HG03439 (cell line): Measurements from ENCODE around the gene ZCCHC2.

Experiments used
- ATAC-seq: cut with Tn5 transposase; IDR thresholded peaks from one replicate; pipeline ENCODE4 v1.9.1; 2021; ENCODE audit warnings: mild to moderate bottlenecking, moderate library complexity; ENCODE audit not compliant: unreplicated experiment

ZCCHC2 gene

DNA sequence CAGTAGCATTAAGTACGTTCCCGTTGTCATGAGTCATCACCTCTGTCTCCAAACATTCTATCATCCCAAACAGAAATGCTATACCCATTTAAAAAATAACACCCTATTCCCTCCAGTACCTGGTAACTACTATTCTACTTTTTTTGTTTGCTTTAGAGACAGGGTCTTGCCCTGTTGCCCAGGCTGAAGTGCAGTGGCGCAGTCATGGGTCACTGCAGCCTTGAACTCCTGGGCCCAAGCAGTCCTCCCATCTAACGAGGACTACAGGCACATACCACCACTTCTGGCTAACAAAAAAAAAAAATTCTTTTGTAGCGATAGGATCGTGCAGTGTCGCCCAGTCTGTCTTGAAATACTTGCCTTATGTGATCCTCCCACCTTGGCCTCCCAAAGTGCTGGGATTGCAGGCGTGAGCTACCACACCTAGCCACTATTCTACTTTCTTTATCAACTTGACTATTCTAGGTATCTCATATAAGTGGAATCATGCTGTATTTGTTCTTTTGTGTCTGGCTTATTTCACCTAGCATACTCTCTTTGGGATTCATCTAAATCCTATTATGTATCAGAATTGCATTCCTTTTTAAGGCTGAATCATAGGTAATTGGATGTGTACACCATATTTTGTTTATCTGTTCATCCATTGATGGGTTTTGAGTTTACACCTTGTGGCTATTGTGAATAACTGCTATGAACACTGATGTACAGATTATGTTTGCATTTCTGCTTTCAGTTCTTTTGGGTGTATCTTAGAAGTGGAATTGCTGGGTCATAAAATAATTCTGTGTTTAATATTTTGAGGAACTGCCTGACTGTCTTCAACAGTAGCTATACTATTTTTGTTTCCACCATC is 14.4 kb downstream of the ZCCHC2 start:
- no peak for ATAC-seq

DNA sequence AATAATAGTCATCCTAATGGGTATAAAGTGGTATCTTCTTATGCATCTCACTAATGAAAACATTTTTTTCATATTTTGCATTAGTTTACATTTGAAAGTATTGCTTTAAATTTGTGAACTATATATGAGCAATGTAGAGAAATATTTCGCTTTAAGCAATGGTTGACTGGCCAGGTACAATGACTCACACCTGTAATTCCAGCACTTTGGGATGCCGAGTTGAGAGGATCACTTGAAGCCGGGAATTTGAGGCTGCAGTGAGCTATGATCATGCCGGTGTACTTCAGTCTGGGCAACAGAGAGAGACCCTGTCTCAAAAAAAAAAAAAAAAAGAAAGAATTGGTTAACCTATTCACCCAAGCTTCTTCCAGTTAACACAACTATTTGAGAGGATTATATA is 15.1 kb downstream of the ZCCHC2 start:
- ATAC-seq = no peak

DNA sequence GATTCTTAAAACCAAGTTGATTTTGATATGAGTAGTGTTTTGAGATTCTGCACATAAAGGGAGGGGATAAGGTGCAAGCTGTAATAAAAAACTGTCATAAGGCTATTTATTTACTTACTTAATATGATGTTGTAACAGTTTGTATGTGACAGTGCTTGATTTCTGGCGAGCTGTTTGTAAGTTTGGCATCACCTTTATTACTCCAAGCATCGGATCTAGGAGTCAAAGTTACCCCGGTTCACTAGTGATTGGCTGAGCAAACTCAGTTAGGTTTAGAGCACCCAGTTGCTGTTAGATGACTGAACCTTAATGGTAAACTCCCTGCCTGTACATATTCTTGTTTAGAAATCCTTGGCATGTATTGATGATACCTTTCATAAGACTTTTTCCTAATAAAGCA is 16.1 kb downstream of the ZCCHC2 start:
- no peak for ATAC-seq

DNA sequence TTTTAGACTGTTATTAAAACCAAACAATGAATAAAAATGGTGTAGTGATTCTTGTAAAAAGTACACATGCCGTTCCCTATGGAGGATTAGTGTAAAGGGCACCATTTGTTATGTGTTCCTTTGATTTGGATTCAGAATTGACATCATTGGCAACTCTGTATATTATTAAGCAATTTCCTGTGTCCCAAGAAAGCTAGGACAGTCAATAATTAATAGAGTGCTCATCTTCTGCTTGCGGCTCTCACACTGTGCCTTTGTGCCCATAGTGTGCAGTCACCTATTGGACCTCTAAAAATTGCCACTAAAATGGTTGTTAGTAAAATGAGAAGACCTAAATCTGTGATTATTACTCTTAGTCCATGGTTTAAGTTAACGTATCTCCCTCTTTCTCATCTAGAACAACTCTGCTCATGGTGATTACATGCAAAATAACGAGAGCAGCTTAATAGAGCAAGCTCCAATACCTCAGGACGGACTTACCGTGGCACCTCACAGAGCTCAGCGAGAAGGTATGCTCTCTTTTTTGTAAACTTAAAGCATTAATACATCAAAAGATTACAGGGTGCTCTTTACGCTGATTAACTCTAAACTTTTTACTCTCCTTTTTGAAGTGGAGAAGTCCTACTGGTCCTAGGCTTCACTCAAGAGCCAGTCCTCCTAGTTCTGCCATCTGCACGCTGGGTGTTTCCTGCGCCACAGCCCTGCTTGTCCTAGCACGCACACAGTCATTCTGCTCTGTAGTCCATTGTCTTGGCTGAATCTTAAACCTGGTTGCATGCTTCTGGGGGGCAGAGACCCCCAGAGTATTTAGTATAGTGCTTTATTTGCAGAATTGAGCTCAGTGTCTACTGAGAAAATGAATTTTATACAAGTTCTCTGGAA is 16.7 kb downstream of the ZCCHC2 start:
- no peak for ATAC-seq

DNA sequence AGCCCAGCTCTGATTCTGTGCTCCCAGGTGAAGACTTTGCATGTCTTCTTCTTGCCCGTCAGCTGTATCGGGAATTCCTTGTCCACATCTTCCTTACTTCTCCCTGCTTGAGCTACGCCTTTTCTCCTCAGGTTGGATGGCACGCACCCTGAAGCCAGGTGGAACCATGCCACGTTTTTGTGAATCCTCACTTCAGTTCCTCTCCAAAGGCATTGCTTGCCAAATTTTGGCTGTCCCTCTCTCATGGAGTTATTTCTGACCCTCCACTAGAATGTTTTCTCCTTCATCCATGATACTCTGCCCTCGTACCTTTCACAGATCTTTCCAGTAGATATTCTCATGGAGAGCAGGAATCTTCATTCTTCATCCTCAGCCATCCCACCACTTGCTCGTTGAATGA is 20.2 kb downstream of the ZCCHC2 start:
- ATAC-seq = no peak

DNA sequence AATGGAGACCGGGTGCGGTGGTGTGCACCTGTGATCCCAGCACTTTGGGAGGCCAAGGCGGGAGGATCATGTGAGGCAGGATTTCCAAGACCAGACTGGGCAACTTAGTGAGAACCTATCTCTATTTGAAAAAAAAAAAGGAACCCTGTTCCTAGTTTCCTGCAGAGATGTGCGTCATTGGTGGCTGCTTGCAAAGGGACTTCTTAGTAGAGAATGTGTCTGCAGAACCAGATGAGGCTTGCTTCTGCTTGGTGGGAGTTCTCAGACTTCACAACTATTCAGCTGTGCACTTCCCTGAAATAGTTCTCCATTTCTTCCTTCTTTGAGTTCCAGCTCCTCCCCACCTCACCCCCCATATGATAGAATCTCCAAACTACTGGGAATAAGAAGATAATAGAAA is 22.3 kb downstream of the ZCCHC2 start:
- ATAC-seq = no peak

DNA sequence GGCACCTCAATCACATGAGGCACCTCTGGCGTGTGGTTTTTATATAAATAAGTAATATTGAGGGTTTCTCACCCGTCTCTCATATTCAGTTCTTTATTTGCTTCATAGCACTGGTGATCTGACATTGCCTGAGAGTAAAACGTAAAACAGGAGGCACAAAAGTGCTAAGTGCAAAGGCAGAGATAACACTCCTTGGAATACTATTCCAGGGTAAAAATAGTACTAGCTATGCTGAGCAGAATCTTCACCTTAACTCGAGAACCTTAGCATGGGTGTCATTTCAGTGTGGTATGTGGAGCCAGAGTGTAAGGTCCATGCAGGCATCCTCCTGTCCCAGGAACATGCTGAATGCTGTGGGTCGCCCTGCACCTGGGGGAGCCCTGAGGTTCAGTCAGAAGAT is 26.9 kb downstream of the ZCCHC2 start:
- no peak for ATAC-seq

DNA sequence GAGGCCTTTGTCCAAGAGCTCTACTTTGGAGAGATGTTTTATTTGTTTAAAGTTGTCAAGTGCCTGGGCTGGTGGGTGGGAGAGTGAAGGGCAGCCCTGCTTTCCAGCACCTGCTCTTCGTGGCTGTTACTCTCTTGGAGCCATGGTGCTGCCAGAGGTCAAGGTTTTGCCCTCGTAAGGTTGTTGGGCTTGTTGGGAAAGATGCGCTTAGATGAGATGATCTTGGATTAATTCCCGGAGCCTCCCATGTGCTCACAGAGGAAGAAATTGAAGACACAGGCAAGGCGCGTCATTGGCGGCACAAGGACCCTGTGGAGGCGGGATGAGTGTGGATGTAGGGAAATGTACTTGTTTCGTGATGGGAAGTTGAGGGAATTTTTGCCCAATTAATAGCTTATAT is 27.9 kb downstream of the ZCCHC2 start:
- no peak for ATAC-seq

DNA sequence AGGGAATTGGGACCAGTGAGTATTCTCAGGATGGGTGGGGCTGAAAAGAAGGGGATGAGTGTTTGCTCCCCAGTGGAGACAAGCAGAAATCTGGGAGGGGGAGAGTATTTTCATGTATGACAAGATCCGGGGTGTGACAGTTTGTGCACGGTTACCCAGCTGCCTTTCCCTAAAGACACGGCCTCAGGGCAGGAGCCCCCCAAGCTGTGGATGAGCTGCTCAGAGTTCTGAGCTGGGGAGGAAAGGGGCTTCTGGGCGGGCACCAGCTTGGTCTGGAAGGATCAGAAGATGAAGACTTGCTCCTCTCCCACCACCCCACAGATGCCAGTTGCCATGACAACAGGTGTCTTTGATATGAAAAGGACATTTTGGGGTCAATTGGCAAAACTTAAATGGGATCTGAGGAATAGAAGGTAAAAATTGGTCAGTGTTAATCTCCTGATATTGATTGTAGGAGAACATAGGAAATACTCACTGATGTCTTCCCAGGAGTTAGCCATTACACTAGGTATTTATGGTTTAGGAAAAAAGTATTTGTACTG is 29.2 kb downstream of the ZCCHC2 start:
- ATAC-seq = no peak

DNA sequence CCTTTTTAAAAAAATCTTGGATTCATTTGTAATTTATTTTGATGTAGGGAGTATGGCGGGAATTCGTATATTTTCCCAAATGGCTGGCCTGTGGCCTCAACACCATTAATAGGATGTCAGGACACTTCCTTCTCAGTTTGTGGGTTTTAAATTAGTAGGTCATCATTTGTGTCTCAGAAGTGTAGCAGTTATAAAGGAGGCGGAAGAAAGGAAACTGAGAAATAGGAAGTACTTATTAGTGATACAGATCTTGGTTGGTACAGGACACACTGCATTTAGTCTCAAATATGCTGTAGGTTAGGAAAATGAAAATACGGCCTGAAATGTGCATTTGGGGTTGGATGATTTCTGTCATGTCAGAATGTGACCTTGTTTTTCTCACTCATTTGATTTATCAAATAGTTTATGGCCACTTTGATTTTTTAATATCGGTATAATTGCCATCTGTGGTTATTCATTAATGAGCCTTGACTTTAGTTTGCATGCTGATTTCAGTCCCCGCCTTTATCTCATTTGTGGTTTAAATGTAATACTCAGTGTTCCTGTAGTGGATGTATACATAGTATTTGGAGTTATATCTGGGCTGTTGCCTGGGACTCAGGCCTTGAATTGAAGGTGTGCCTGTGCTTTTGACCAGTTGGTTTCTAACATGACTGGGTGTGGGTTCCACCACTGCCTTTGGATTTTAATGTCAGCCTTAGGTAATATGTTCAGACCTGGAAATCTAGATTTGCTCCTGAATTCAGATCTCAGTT is 31.4 kb downstream of the ZCCHC2 start:
- ATAC-seq = no peak

DNA sequence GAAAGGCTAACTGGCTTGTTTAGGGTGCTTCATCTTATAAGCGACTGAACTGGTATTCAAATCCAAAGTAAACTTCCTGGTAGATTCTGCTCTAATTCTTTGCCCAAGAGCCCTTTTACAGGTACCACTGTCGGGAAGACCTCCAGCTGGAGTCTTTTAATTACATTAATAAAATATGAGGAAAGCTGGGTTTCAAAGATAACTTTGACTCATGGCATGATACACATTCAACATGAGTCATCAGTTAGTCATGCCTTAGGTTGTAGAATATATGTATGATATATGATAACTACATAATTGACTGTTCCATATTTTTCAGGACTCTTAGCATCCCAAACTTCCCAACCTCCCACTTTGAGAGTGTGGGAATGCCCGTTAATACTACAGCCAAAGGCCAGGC is 32.3 kb downstream of the ZCCHC2 start:
- ATAC-seq = no peak

DNA sequence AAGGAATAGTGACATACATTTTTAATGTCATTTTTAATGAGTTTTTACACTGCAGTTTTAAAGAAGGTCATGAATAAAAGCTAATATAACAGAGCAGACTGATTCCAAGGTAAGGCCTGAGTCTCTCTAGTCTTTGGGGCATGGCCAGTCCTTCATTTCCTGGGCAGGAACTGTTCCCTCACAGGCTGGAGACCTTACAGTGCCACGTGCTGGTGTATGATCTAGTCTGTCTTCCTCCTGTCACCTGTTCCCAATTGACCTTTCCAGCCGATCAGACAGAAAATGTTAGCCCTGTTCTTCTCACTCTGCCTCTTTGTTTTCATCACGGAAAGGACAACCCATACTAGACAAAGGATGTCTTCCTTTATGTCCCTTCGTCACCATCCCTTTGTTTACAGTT is 33.6 kb downstream of the ZCCHC2 start:
- no peak for ATAC-seq

DNA sequence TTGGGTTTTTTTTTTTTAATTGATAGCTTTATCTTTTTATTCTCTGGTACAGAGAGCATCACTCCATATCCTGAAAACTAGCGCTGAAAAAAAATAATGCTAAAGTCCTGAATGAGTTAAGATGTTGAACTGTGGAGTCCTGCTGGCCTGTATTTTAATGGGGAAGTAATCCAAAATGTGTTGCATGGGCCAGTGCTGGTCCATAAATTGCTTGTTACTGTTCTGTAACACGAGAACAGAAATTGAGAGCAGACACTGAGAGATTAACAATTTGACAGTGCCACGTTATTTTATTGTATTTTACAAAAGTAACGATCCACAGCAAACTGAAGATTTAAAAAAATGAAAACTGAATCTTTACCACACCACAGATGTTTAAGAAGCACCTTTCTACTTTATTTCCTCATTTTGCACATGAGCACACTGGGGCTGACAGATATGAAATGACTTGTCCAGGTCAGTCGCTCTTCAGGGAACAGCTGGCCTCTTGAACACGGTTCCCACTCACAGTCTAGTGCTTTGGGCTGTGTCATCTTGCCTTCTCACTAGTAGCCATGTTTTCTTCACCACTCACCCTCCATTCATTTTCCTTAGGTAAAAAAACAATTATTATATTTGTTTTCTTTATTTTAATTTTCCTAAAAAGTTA is 35.3 kb downstream of the ZCCHC2 start:
- no peak for ATAC-seq

DNA sequence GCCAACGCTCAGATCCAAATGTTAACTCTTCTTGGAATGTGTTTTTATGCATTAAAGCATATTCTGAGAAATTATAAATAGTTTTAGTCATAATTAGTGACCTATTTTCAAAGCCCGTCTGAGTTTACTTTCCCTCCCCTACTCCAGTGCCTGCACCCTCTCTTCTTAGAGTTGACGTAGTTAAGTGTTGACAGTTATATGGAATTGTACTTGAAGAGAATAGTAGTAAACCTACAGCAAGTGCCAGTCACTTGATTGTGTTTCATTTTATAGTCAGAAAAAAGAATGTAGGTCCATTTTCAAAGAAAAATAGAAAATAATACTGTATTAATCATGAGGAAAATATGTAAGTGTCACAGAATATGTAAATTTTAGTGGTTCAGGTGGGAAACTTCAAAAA is 41.2 kb downstream of the ZCCHC2 start:
- no peak for ATAC-seq

DNA sequence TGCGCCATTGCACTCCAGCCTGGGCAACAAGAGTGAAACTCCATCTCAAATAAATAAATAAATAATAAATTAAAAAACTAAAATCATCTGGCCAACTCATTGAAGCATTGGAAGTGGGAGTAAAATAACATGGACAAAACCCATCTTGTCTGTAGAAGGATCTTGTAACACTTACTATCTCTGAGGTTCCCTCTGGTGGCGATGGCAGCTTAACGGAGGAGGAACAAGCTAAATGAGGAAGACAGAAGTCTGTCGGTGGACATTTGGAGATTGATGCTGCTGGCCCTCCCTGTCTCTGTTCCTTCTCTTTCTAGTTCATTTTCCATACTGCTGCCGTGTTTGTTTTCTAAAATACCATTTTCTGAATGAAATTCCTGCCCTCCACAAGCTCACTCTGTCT is 43.4 kb downstream of the ZCCHC2 start:
- no peak for ATAC-seq

DNA sequence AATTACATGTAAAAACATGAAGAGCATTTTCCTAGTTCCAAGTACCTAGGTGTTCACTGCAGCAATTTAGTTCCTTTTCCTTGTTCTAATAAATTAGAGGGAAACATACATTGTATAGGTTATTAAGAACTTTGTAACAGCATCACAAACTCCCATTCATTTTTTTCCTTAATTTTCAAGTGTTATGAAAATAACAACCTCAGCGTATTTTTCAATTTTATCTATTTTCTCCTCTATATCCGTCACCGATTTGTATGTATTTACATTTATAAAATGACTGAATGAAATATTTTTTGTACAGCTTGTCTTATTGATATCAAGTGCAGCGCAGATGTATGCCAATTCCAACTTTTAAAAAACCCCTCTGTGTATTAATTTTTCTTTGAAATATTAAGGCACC is 44.0 kb downstream of the ZCCHC2 start:
- no peak for ATAC-seq

DNA sequence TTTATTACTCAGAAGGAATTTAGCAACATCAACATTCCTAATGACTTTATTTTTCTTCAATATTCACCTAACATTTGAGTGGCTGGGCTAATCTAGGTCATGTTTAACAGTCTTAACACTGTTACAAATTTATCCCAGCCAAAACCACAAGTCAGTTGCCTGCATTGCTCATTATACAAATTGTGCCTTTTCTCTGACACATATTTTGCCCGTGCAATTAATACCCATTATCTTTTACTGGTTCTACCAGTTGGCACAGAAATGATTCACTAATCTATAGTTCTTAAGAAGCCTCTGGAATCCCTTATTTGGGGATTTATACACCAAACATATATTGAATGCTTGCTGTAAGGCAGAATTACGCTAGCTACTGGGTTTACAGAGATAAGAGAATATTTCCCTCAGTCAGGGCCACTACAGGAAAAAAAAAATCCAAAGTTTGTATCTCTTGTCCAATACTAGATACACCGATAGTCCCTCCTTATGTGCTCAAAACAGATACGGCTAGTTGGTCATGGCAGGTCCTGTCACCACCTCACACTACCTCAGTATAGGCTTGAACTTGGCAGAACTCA is 46.3 kb downstream of the ZCCHC2 start:
- no peak for ATAC-seq

DNA sequence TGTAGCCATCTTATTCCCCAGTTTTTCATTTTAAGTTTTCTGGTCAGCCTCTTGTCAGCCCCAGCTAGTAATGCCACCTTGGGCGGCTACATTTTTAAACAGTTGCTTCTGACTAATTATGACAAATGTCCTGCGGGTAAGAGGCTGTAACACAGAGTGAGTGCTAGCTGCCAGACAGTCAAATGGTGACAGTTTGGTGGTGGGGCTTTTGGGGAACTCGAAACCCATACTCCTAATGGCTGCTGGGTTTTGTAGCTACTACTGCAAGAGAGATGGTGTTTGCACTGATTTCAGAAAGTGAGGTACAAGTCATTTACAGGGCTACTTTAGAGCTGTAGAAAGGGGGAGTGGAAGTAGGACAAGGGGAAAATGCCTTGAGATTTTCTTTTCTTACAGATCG is 48.2 kb downstream of the ZCCHC2 start:
- no peak for ATAC-seq

DNA sequence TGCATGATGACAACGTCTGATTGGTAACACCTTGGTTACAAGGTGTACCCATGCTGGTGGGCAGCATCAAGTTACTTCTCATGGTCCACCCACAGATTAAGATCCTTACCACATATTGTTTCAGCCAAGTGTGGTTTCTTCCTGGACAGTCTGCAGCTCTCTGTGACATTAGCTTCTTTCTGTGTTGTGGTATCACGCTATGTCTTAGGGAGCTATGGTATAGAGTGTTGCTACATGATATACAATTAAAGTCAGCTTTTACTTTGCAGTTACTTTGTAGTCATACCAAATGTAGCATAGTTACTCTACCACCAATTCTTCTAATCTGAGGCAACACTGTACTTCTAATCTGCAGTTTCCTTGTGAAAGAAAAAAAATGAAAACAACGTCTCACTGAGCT is 48.8 kb downstream of the ZCCHC2 start:
- ATAC-seq = no peak

DNA sequence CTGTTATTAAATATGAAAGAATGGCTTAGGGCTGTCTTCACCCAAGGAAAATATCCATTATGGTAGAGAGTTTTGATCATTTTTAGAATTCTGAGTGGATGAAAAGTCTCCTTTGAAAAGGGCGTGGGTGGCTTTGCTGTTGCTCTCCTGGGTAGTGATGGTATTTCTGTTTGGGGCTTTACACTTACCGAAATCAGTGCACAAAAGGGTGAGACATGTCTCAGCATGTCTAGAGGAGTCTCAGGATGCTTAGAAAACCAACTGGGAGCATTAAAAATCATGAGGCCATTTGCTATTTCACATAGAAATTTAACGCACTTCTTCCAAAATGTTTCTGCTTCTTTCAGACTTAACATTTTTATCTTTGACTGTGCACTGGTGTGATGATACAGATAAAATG is 49.6 kb downstream of the ZCCHC2 start:
- ATAC-seq = no peak
